ENCODE measurements around the gene CLIP2.
"Not testable (repeated sequence)": the region's sequence is repeated elsewhere in the genome, so short reads cannot be mapped to it uniquely, and the experiment has no call there.

The CLIP2 gene

GRCh38 chr7:74407958-74408357 lies 118.8 kb downstream of the CLIP2 start:
- no peak for DNase-seq

DNA sequence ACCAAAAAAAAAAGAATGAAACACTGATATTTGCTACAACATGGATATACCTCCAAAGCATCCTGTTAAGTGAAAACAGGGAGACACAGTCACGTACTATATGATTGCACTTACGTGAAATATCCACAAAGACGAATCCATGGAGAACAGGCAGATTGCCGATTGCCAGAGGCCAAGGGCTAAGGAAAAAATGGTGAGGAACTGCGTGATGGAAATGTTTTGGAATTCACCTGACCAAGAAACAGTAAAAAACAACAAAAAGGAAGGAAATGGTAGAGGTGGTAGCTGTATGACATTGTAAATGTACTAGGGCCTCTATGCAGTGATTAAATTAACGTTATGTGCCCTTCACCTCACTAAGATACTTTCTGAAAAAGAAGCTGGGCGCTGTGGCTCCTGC lies 120.4 kb downstream of the CLIP2 start:
- no peak for DNase-seq

DNA sequence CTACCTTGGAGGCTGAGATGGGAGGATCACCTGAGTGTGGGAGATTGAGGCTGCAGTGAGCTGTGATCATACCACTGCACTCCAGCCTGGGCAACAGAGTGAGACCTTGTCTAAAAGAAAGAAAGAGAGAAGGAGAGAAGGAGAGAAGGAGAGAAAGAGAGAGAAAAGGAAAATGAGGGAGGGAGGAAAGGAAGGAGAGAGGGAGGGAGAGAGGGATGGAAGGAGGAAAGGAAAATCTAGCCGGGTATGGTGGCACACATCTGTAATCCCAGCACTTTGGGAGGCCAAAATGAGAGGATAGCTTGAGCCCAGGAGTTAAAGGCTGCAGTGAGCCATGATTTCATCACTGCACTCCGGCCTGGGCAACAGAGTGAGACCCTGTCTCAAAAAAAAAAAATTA lies 121.6 kb downstream of the CLIP2 start:
- DNase-seq: no peak

- not testable (repeated sequence) for DNase-seq
Measured at GRCh38 chr7:74411571-74411970, 122.4 kb downstream of the CLIP2 start.

DNA sequence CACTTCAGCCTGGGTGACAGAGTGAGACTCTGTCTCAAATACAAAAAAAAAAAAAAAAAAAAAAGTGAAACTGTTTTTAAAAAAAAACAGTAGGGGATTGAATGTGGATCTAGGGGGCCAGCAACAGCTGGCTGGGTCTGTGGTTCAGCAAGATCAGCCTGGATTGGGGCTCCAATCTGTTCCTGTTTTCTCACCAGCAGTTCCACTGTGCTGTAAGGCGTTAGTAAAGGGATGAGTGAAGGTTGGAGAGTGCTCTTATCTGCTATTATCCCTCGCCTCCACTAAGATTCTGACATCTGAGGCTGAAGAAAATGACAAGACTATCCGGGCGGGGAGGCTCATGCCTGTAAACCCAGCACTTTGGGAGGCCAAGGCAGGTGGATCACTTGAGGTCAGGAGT lies 122.8 kb downstream of the CLIP2 start:
- DNase-seq: no peak

DNA sequence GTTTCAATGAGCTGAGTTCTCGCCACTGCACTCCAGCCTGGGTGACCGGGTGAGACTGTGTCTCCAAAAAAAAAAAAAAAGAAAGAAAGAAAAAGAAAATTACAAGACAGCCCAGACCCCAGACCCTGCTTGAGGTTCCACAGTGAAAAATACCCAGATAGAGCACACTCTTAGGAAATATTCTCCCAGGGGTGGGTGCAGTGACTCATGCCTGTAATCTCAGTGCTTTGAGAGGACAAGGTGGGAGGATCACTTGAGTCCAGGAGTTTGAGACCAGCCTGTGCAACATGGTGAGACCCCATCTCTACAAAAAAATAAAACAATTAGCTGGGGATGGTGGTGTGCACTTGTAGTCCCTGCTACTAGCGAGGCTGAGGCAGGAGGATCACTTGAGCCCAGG lies 123.4 kb downstream of the CLIP2 start:
- no peak for DNase-seq

- DNase-seq: not testable (repeated sequence)
Measured at GRCh38 chr7:74414595-74415333, 125.6 kb downstream of the CLIP2 start.

GRCh38 chr7:74417419-74417971 lies 128.3 kb downstream of the CLIP2 start:
- peak; percentile 43 for DNase-seq

DNA sequence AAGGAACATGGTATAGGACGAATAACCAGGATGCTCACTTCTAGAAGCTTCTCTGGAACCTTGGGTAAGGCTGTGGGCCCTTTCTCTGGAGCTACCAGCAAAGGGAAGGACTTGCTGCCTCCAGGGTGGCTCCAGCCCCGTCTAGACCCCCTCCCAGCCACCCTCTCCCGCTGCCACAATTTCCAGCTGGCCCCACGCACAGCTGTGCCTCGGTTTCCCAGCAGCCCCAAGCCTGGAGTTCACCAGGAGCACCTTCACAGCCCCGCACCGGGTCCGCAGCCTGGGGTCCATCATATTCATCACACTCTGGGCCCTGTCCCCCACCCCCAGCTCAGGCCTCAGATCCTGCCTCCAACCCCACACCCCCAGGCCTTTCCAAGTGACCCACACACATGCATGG lies 128.9 kb downstream of the CLIP2 start:
- DNase-seq: no peak

GRCh38 chr7:74418538-74418937 lies 129.3 kb downstream of the CLIP2 start:
- no peak for DNase-seq

- DNase-seq: not testable (repeated sequence)
Measured at GRCh38 chr7:74419232-74419631, 130.0 kb downstream of the CLIP2 start.

DNA sequence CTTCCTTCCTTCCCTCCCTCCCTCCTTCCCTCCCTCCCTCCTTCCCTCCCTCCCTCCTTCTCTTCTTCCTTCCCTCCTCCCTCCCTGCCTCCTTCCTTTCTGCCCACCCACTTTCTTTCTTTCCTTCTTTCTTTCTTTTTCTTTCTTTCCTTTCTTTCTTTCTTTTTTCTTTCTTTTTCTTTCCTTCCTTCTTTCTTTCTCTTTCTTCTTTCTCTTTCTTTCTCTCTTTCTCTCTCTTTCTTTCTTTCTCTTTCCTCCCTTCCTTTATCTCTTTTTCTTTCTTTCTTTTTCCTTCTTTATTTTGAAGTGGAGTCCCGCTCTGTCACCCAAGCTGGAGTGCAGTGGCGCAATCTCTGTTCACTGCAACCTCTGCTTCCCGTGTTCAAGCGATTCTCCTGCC lies 130.8 kb downstream of the CLIP2 start:
- no peak for DNase-seq

DNA sequence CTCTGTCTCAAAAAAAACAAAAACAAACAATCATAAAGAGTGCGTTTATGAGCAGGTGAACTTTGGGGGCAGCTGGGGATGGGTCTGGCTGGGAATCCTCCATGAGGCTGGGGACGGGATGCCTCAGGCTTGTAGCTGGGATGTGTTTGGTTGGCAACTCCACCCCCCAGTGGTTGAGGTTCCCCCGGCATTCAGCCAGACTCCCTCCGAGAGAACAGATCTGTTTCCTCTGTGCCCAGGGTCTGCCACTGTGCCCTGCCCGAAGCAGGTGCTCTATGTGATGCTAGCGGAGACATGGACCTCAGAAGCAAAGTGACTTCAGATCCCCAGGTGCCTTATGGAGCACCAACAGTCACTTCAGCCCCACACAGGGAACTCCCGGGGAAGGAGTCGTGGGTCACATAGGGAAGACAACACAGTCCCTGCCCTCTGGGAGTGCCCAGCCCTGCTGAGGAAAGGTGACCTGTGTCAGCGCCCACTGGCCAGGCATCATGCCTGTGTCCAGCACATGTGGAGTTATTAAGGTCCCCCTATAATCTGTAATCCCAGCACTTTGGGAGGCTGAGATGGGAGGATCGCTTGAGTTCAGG lies 135.2 kb downstream of the CLIP2 start:
- no peak for DNase-seq

GRCh38 chr7:74428023-74428422 lies 138.8 kb downstream of the CLIP2 start:
- no peak for DNase-seq

GRCh38 chr7:74429153-74429747 lies 140.0 kb downstream of the CLIP2 start:
- no peak for DNase-seq

DNA sequence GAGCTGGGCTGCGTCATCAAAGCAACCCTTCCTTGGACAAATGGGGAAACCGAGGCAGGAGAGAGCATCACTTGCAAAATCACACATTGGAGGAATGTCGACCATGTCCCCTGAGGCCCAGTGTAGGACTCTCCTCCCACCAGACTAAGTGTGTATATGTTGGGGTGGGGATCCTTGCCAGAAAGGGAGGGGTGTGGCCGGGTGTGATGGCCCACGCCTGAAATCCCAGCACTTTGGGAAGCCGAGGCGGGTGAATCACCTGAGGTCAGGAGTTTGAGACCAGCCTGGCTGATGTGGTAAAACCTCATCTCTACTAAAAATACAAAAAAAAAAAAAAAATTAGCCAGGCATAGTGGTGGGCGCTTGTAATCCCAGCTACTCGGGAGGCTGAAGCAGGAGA lies 141.2 kb downstream of the CLIP2 start:
- not testable (repeated sequence) for DNase-seq

GRCh38 chr7:74430961-74431466 lies 141.8 kb downstream of the CLIP2 start:
- DNase-seq: no peak

GRCh38 chr7:74437291-74437571 lies 148.0 kb downstream of the CLIP2 start:
- DNase-seq: not testable (repeated sequence)

DNA sequence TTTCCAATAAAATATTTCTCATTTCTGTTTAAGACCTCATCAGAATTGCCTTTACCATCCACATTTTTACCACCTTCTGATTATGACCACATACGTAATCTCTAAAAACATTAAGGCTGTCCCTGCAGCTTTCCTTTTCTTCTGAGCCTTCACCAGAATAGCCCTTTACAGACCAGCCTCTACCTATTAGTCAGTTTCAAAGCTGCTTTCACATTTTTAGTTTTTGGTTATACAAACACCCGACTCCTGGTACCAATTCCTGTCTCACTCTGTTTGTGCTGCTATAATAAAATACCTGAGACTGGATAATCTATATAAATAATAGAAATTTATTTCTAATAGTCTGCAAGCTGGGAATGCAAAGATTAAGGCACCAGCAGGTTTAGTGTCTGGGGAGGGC lies 149.1 kb downstream of the CLIP2 start:
- no peak for DNase-seq

- no peak for DNase-seq
Measured at GRCh38 chr7:74439541-74439940, 150.3 kb downstream of the CLIP2 start.

DNA sequence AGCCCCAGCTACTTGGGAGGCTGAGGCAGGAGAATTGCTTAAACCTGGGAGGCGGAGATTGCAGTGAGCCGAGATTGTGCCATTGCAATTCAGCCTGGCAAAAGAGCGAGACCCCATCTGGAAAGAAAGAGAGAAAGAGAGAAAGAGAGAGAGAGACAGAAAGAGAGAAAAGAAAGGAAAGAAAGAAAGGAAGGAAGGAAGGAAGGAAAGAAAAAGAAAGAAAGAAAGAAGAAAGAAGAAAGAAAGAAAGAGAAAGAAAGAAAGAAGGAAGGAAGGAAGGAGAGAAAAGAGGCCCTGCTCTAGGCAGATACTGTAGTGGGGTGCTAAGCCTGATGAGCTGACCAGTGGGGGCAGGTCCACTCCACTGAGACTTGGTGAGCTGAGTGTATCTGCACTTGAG lies 150.9 kb downstream of the CLIP2 start:
- DNase-seq: not testable (repeated sequence)

GRCh38 chr7:74441801-74442200 lies 152.6 kb downstream of the CLIP2 start:
- DNase-seq: no peak

- no peak for DNase-seq
Measured at GRCh38 chr7:74443543-74444247, 154.5 kb downstream of the CLIP2 start.

Data from activated CD4-positive, alpha-beta T cell treated with anti-CD3 and anti-CD28 coated beads for 1 hour (primary cell).